Esophagus (tissue), 2 donors: ENCODE data around the gene CCNDBP1. TPM values are rescaled to one million over a fixed set of nuclear protein-coding genes. Genes with fewer than 3 reads are reported as not detected.

ENCODE experiments used
- H3K27ac ChIP-seq, 2 donors: one replicate each; pipeline ENCODE4 v1.5.1; 2013; ENCODE audit warnings: low read depth in 2 of 2, mild to moderate bottlenecking in 2 of 2, inconsistent platforms in 1 of 2, low read length in 1 of 2, moderate library complexity in 1 of 2
- H3K27me3 ChIP-seq, 2 donors: one replicate each; pipeline ENCODE4 v1.6.1; 2013; ENCODE audit warnings: low read length in 2 of 2, control low read depth in 1 of 2, mild to moderate bottlenecking in 1 of 2; ENCODE audit not compliant: insufficient read depth in 2 of 2, control insufficient read depth in 1 of 2
- H3K36me3 ChIP-seq, 2 donors: one replicate each; pipeline ENCODE4 v1.6.1; 2013; ENCODE audit warnings: low read length in 1 of 2; ENCODE audit not compliant: control insufficient read depth in 2 of 2, insufficient read depth in 2 of 2
- H3K4me1 ChIP-seq, 2 donors: one replicate each; pipeline ENCODE4 v1.6.1; 2013; ENCODE audit warnings: low read length in 1 of 2; ENCODE audit not compliant: control insufficient read depth in 2 of 2, insufficient read depth in 2 of 2
- H3K4me3 ChIP-seq, 2 donors: one replicate each; pipeline ENCODE4 v1.5.1; 2013; ENCODE audit warnings: low read length in 2 of 2, mild to moderate bottlenecking in 2 of 2, low read depth in 1 of 2, moderate library complexity in 1 of 2
- H3K9me3 ChIP-seq, 2 donors: one replicate each; pipeline ENCODE4 v1.6.1; 2013; ENCODE audit warnings: mild to moderate bottlenecking in 2 of 2, low read depth in 1 of 2, low read length in 1 of 2, moderate library complexity in 1 of 2; ENCODE audit not compliant: control insufficient read depth in 2 of 2, insufficient read depth in 1 of 2
- WGBS, 2 donors: extraction: QIAGEN DNeasy Blood & Tissue Kit; methylation state at CpG; one replicate each; pipeline ENCODE4 v1.1.7; 2013; 5-methylcytosine and 5-hydroxymethylcytosine counted together
- polyA plus RNA-seq, 2 donors: library from polyadenylated mRNA; stranded (reverse); fragments of 200-250 nt; gene quantifications; one replicate each; pipeline ENCODE4 v1.2.3, GENCODE V29; 2013
- donor health status: healthy with polysubstance abuse.
- donor health status: Bipolar disorder and iron deficiency.

The CCNDBP1 gene
- polyA plus RNA-seq, 2 donors, result 48.0 to 57.4 TPM

- no peaks in the 10 kb centered on the region for H3K27me3 ChIP-seq
- H3K4me1 ChIP-seq, result no peaks in the 10 kb centered on the region
- WGBS, 2 donors, result 75 to 79% methylated on average over 5 of the region's 5 CpGs
Observed at GRCh38 chr15:43206054-43206453, 20.9 kb downstream of the CCNDBP1 start.

DNA sequence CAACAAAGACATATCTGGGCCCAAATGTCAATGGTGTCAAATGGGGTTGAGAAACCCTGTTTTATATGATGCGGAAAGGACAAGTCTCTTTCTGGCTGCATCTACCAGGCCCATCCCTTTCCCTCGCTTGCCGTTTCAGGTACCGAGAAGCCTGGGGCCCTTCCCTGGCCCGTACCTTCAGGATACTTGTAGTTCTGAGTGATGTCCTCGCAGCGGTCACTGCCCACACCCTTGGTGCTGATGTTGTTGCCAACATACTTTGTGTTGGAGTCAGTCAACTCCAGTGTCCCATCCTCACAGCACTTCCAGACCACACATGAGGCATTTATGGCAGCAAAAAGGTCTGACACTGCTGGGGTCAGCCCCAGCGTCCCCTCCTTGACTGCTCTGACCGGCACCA lies 21.8 kb downstream of the CCNDBP1 start:
- Histone ChIP-seq H3K4me1 (no peaks in the 10 kb centered on the region), H3K36me3 (no peaks in the 10 kb centered on the region), H3K27ac (no peak overlapping the region), H3K4me3 (no peak overlapping the region), H3K9me3 (no peaks in the 10 kb centered on the region), H3K27me3 (no peaks in the 10 kb centered on the region)
- WGBS, 2 donors, result 81 to 90% methylated on average over 9 of the region's 9 CpGs

More at GRCh38 chr15:43206054-43206453, 20.9 kb downstream of the CCNDBP1 start:
- Histone ChIP-seq H3K9me3 (no peaks in the 10 kb centered on the region), H3K4me3 (no peak overlapping the region), H3K36me3 (no peaks in the 10 kb centered on the region), H3K27ac (no peak overlapping the region)

GRCh38 chr15:43208052-43209002 lies 23.1 kb downstream of the CCNDBP1 start:
- Histone ChIP-seq H3K4me3 (no peak overlapping the region), H3K27me3 (no peaks in the 10 kb centered on the region), H3K36me3 (no peaks in the 10 kb centered on the region), H3K27ac (no peak overlapping the region), H3K9me3 (no peaks in the 10 kb centered on the region), H3K4me1 (no peaks in the 10 kb centered on the region)
- 67 to 70% methylated on average over 23 of the region's 23 CpGs for WGBS, 2 donors

DNA sequence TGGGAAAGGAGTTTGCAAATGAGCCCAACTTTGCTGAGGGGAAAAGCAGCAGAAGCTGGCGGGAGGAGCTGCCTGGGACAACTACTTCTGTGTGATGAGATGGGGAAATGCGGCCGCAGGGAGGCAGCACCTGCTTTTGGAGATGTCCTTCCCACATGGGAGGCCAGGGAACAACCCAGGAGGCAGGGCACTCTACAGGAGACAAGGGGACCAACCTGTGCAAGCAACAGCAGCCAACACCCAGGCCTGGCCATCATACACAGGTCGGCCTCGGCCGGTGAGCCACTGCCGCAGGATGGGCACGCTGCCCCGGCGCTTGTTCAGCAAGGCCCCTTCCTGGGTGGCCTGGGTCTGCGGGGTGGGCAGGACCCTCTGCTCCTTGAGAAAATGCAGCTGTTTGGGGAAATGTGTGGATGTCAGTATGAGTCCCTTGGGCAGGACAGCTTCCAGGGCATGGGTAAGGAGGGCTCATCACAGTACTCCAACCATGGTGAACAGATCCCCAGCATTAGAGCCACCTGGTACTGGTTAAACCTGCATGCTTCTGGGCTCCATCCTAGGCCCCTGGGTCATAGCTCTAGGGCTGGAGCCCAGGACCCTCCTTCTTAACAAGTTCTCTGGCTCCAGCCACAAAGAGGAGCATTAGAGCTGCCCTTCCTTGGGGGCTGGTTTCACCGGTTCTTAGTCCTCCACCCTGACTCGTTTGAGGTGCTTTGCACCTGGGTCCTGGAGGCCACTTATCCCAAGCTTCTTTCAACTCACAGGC lies 24.0 kb downstream of the CCNDBP1 start:
- H3K27me3 ChIP-seq, result no peaks in the 10 kb centered on the region
- no peak overlapping the region for H3K4me3 ChIP-seq
- 62 to 73% methylated on average over 13 of the region's 13 CpGs for WGBS, 2 donors
- no peaks in the 10 kb centered on the region for H3K9me3 ChIP-seq
- H3K36me3 ChIP-seq, result no peaks in the 10 kb centered on the region
- no peak overlapping the region for H3K27ac ChIP-seq
- no peaks in the 10 kb centered on the region for H3K4me1 ChIP-seq

GRCh38 chr15:43210172-43210745 lies 25.1 kb downstream of the CCNDBP1 start:
- WGBS, 2 donors, result 86 to 87% methylated on average over 15 of the region's 15 CpGs
- H3K27ac ChIP-seq, result no peak overlapping the region
- no peaks in the 10 kb centered on the region for H3K4me1 ChIP-seq
- H3K27me3 ChIP-seq, result no peaks in the 10 kb centered on the region
- no peaks in the 10 kb centered on the region for H3K36me3 ChIP-seq
- H3K9me3 ChIP-seq, result no peaks in the 10 kb centered on the region
- no peak overlapping the region for H3K4me3 ChIP-seq

GRCh38 chr15:43210807-43211206 lies 25.6 kb downstream of the CCNDBP1 start:
- H3K27ac ChIP-seq, result no peak overlapping the region
- WGBS, 2 donors, result 84% methylated on average over 9 of the region's 9 CpGs

DNA sequence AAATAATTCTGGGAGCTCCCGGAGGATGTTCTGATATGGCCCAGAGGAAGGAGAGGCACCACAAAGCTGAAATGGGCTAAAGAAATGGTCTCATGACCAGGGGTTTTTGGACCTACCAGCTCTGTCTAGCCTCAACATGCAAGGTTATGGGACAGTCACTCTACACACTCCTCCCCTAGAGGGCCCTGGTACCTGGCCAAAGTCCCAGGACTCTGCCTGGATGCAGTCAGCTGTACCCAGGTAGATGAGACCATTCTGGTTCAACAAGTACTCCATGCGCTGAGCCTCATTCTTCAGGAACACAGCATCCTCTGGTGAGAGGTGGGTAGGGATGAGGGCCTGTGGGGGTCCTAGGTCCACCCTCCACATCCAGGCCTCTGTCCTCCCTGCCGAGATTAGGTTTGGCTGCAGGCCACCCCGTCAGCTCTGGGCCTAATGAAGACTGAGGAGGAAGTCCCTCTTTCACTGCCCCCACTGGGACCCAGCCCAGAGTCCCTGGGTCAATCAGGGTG lies 26.1 kb downstream of the CCNDBP1 start:
- Histone ChIP-seq H3K27me3 (no peaks in the 10 kb centered on the region), H3K36me3 (no peaks in the 10 kb centered on the region)
- 80 to 81% methylated on average over 4 of the region's 4 CpGs for WGBS, 2 donors

More at GRCh38 chr15:43210807-43211206, 25.6 kb downstream of the CCNDBP1 start:
- H3K9me3 ChIP-seq, result no peaks in the 10 kb centered on the region
- no peaks in the 10 kb centered on the region for H3K27me3 ChIP-seq
- H3K4me1 ChIP-seq, result no peaks in the 10 kb centered on the region
- no peaks in the 10 kb centered on the region for H3K36me3 ChIP-seq
- no peak overlapping the region for H3K4me3 ChIP-seq

GRCh38 chr15:43212299-43212698 lies 27.1 kb downstream of the CCNDBP1 start:
- no peaks in the 10 kb centered on the region for H3K4me1 ChIP-seq
- 74 to 81% methylated on average over 7 to 8 of the region's 8 CpGs for WGBS, 2 donors
- H3K9me3 ChIP-seq, result no peaks in the 10 kb centered on the region
- H3K36me3 ChIP-seq, result no peaks in the 10 kb centered on the region
- H3K4me3 ChIP-seq, result no peak overlapping the region
- no peaks in the 10 kb centered on the region for H3K27me3 ChIP-seq
- no peak overlapping the region for H3K27ac ChIP-seq

More for the DNA sequence above, 26.1 kb downstream of the CCNDBP1 start:
- H3K4me1 ChIP-seq, result no peaks in the 10 kb centered on the region
- H3K27ac ChIP-seq, result no peak overlapping the region
- no peak overlapping the region for H3K4me3 ChIP-seq
- H3K9me3 ChIP-seq, result no peaks in the 10 kb centered on the region

- Histone ChIP-seq H3K4me3 (no peak overlapping the region), H3K36me3 (no peaks in the 10 kb centered on the region), H3K4me1 (no peaks in the 10 kb centered on the region), H3K9me3 (no peaks in the 10 kb centered on the region), H3K27ac (no peak overlapping the region), H3K27me3 (no peaks in the 10 kb centered on the region)
Observed at GRCh38 chr15:43212951-43213350, 27.7 kb downstream of the CCNDBP1 start.
